Loucy (cell line): ENCODE data around the gene CSTF2T.

Source experiments
- H2AFZ ChIP-seq: fragments of 200-600 bp; sonication (generic); 2 replicates; pipeline ENCODE4 v1.6.0; 2016; ENCODE audit warnings: antibody characterized with exemption, mild to moderate bottlenecking, low read length, moderate library complexity
- H3F3A ChIP-seq: fragments of 200-600 bp; 2 replicates; pipeline ENCODE4 v1.6.0; 2016; ENCODE audit warnings: antibody characterized with exemption, low read depth, mild to moderate bottlenecking
- H3K27me3 ChIP-seq: fragments of 200-600 bp; sonication (generic); 2 replicates; pipeline ENCODE4 v1.6.1; 2014; ENCODE audit warnings: low read length, mild to moderate bottlenecking; ENCODE audit not compliant: insufficient read depth, poor library complexity, severe bottlenecking
- H3K36me3 ChIP-seq: fragments of 200-600 bp; sonication (generic); 2 replicates; pipeline ENCODE4 v1.6.1; 2016; ENCODE audit warnings: low read length; ENCODE audit not compliant: insufficient read depth
- H3K4me1 ChIP-seq: fragments of 200-600 bp; sonication (generic); 2 replicates; pipeline ENCODE4 v1.5.1; 2014; ENCODE audit warnings: low read length, mild to moderate bottlenecking; ENCODE audit not compliant: insufficient read depth, poor library complexity, severe bottlenecking
- H3K4me2 ChIP-seq: fragments of 200-600 bp; sonication (generic); 2 replicates; pipeline ENCODE4 v1.6.0; 2014; ENCODE audit warnings: antibody characterized with exemption, low read length, low read depth, mild to moderate bottlenecking; ENCODE audit not compliant: poor library complexity, severe bottlenecking
- H3K4me3 ChIP-seq: fragments of 200-600 bp; sonication (generic); 2 replicates; pipeline ENCODE4 v1.5.1; 2014; ENCODE audit warnings: low read length, mild to moderate bottlenecking, mixed read lengths; ENCODE audit not compliant: poor library complexity, severe bottlenecking
- H3K79me2 ChIP-seq: fragments of 200-600 bp; sonication (generic); 2 replicates; pipeline ENCODE4 v1.6.1; 2014; ENCODE audit warnings: low read length; ENCODE audit not compliant: insufficient read depth
- H3K9ac ChIP-seq: fragments of 200-600 bp; sonication (generic); 2 replicates; pipeline ENCODE4 v1.6.0; 2014; ENCODE audit warnings: mild to moderate bottlenecking, low read depth, low read length, moderate library complexity; ENCODE audit not compliant: poor library complexity, severe bottlenecking
- H3K9me2 ChIP-seq: fragments of 200-600 bp; sonication (generic); replicated peaks from 2 replicates; pipeline ENCODE4 v1.6.1; 2016; ENCODE audit warnings: low read depth, low read length, mixed read lengths
- H3K9me3 ChIP-seq: fragments of 200-600 bp; sonication (generic); 2 replicates; pipeline ENCODE4 v1.6.1; 2014; ENCODE audit warnings: mild to moderate bottlenecking, antibody characterized with exemption, low read length, low read depth; ENCODE audit not compliant: insufficient read depth
- H4K20me1 ChIP-seq: fragments of 200-600 bp; sonication (generic); 2 replicates; pipeline ENCODE4 v1.6.0; 2014; ENCODE audit warnings: antibody characterized with exemption, low read length, mild to moderate bottlenecking; ENCODE audit not compliant: insufficient read depth, poor library complexity, severe bottlenecking
- CTCF ChIP-seq: fragments of 200-600 bp; sonication (generic); conservative IDR thresholded peaks from 2 replicates; pipeline ENCODE4 v1.5.1; 2014; ENCODE audit warnings: mild to moderate bottlenecking, antibody characterized with exemption, low read length
- EZH2phosphoT487 ChIP-seq: fragments of 200-600 bp; IDR thresholded peaks from 2 replicates; pipeline ENCODE4 v1.6.1; 2018; ENCODE audit warnings: antibody characterized with exemption, mild to moderate bottlenecking, moderate library complexity, borderline replicate concordance

The CSTF2T gene

GRCh38 chr10:51672039-51672535 is 27.3 kb downstream of the CSTF2T start:
- Histone ChIP-seq H3K79me2 (no peaks in the 10 kb centered on the region), H3K4me2 (no peak overlapping the region), H3K9me3 (no peaks in the 10 kb centered on the region), H3K4me1 (no peaks in the 10 kb centered on the region), H4K20me1 (no peaks in the 10 kb centered on the region), H3K9ac (no peak overlapping the region), H3K27me3 (no peaks in the 10 kb centered on the region), H3K36me3 (no peaks in the 10 kb centered on the region), H2AFZ (no peak overlapping the region), H3K9me2 (no peaks in the 10 kb centered on the region), H3F3A (no peaks in the 10 kb centered on the region), H3K4me3 (no peak overlapping the region)
- TF ChIP-seq EZH2phosphoT487, result no peak
- TF ChIP-seq CTCF, result no peak

- H3K27me3 ChIP-seq, result no peaks in the 10 kb centered on the region
- no peak overlapping the region for H3K4me2 ChIP-seq
- no peaks in the 10 kb centered on the region for H3K9me3 ChIP-seq
- H3K79me2 ChIP-seq, result no peaks in the 10 kb centered on the region
- H3K4me1 ChIP-seq, result no peaks in the 10 kb centered on the region
- H2AFZ ChIP-seq, result no peak overlapping the region
- 0 out of 2 replicates have a peak, but pooled peaks cover 9% of the 10 kb centered on the region for H3K9me2 ChIP-seq
- H4K20me1 ChIP-seq, result no peaks in the 10 kb centered on the region
- H3K4me3 ChIP-seq, result no peak overlapping the region
- H3F3A ChIP-seq, result no peaks in the 10 kb centered on the region
- H3K9ac ChIP-seq, result no peak overlapping the region
- H3K36me3 ChIP-seq, result no peaks in the 10 kb centered on the region
- TF ChIP-seq EZH2phosphoT487, result no peak
- TF ChIP-seq CTCF, result no peak
Measured at GRCh38 chr10:51669041-51669440, 30.4 kb downstream of the CSTF2T start.

GRCh38 chr10:51668336-51668689 is 31.1 kb downstream of the CSTF2T start:
- H3K9ac ChIP-seq, result no peak overlapping the region
- no peaks in the 10 kb centered on the region for H3K36me3 ChIP-seq
- H3K4me3 ChIP-seq, result no peak overlapping the region
- H3K9me3 ChIP-seq, result no peaks in the 10 kb centered on the region
- H3K9me2 ChIP-seq, result 0 out of 2 replicates have a peak, but pooled peaks cover 9% of the 10 kb centered on the region
- H3K4me2 ChIP-seq, result no peak overlapping the region
- no peaks in the 10 kb centered on the region for H4K20me1 ChIP-seq
- no peaks in the 10 kb centered on the region for H3K79me2 ChIP-seq
- H3F3A ChIP-seq, result no peaks in the 10 kb centered on the region
- H2AFZ ChIP-seq, result no peak overlapping the region
- TF ChIP-seq CTCF (no peak), EZH2phosphoT487 (no peak)
- no peaks in the 10 kb centered on the region for H3K27me3 ChIP-seq
- no peaks in the 10 kb centered on the region for H3K4me1 ChIP-seq
